Mesodermal cell (in vitro differentiated cells): ENCODE results near the gene KRT25.

Experiments
- H3K27ac ChIP-seq: 2 replicates; pipeline ENCODE4 v1.7.0; 2013; ENCODE audit warnings: mild to moderate bottlenecking, low read depth, low read length, moderate library complexity; ENCODE audit not compliant: severe bottlenecking
- H3K36me3 ChIP-seq: 2 replicates; pipeline ENCODE4 v1.7.1; 2013; ENCODE audit warnings: mild to moderate bottlenecking, low read length, moderate library complexity; ENCODE audit not compliant: control insufficient read depth, insufficient read depth
- H3K4me1 ChIP-seq: one replicate; pipeline ENCODE4 v1.7.1; 2013; ENCODE audit warnings: mild to moderate bottlenecking, low read length; ENCODE audit not compliant: insufficient read depth, control insufficient read depth, poor library complexity, severe bottlenecking
- H3K4me3 ChIP-seq: 2 replicates; pipeline ENCODE4 v1.7.0; 2013; ENCODE audit warnings: low read length, control low read depth, mild to moderate bottlenecking; ENCODE audit not compliant: insufficient read depth, poor library complexity, severe bottlenecking; ENCODE audit errors: extremely low read depth
- H3K9me3 ChIP-seq: 2 replicates; pipeline ENCODE4 v1.7.1; 2013; ENCODE audit warnings: mild to moderate bottlenecking, low read length, moderate library complexity; ENCODE audit not compliant: control insufficient read depth
- WGBS, 2 experiments: methylation state at CpG; one replicate each; pipeline ENCODE4 v1.1.5; 2013; ENCODE audit warnings: missing lambda C conversion rate in 2 of 2; ENCODE audit not compliant: insufficient coverage in 2 of 2; 5-methylcytosine and 5-hydroxymethylcytosine counted together

The KRT25 gene

DNA sequence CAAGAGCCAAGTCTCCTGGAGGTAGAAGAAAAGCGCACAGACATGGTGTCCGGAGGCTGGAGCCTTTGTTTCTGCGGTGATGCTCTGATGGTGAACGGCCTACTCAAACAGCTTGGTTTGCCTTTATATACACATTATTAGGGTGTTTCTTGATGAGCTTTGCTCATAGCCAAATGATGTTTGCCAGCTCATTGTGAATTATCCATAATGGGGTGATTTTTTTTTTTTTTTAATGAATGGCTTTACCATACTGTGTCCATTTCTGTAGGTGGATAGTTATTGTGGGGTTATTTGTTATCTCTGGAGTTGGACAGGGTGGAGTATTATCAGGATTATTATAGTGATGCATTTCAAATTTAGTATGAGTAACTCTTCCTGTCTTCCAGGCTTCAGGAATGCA lies 27.3 kb upstream of the KRT25 start, which contains the start of gene KRT27:
Gene KRT27 (minus strand): TSS at position 101 of the 400 bp plus-strand sequence. CDS start 57 bp downstream, at position 44.
- Histone ChIP-seq H3K36me3 (no peaks in the 10 kb centered on the region), H3K4me1 (no peaks in the 10 kb centered on the region), H3K27ac (no peak within 1 kb of the TSS), H3K4me3 (no peak within 1 kb of the TSS), H3K9me3 (no peaks in the 10 kb centered on the region)
- WGBS, 2 experiments, result 90% methylated on average over 2 of the region's 4 CpGs; no CpG with 5 or more reads in 1 of the 2 experiments

DNA sequence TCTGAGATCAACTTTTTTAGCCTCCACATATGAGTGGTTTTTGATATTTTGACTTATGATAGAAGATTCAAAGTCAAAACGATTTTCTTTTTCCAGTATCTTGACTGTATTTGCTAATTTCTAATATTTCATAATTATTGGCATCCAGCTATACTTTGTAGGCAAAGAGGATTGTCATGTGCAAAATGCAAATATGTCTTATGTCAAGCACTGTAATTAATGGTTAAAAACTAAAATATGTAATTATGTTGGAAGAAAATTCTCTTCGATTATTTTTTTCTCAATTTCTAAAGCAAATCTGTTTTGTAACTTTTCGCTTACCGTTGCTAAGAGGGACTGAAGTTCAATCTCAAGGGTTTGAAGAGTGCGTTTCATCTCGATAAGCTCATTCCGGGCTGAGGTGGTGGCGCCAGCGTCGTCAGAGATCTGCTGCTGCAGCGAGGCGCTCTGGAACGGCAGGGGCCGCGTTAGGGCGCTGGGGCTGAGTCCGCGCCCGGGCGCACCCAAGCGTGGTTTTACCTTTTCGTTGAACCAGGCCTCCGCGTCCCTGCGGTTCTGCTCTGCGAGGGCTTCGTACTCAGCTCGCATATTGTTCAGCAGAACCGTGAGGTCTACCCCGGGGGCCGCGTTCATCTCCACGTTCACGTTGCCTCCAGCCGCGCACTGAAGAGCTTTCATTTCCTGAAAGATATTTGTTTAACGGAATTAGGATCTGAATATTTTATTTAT lies 24.2 kb upstream of the KRT25 start:
- Histone ChIP-seq H3K9me3 (no peaks in the 10 kb centered on the region), H3K4me1 (no peaks in the 10 kb centered on the region), H3K27ac (no peak overlapping the region), H3K4me3 (no peak overlapping the region), H3K36me3 (no peaks in the 10 kb centered on the region)
- WGBS, 2 experiments, result 60 to 71% methylated on average over 33 to 35 of the region's 37 CpGs

DNA sequence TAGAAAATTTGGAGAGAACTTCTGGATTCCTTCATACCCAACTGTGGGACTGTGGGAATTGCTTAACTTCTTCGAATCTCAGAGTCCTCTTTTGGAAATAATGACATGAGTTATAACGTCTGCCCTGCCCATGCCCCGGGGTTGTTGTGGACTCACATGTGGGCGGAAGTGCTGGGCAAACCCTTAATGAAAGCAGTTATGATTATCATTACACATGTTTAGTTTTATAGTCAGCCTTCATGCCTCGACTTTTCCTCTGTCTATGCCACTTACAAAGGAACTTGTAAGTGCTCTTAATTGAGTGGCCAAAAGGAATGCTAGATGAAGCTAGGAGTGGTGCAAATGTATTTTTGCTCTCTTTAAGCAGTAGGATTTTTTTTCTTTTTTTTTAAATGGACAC lies 23.3 kb upstream of the KRT25 start:
- H3K36me3 ChIP-seq, result no peaks in the 10 kb centered on the region
- no peaks in the 10 kb centered on the region for H3K9me3 ChIP-seq
- H3K27ac ChIP-seq, result no peak overlapping the region
- no peaks in the 10 kb centered on the region for H3K4me1 ChIP-seq
- H3K4me3 ChIP-seq, result no peak overlapping the region
- 74 to 100% methylated on average over 1 to 3 of the region's 5 CpGs for WGBS, 2 experiments

DNA sequence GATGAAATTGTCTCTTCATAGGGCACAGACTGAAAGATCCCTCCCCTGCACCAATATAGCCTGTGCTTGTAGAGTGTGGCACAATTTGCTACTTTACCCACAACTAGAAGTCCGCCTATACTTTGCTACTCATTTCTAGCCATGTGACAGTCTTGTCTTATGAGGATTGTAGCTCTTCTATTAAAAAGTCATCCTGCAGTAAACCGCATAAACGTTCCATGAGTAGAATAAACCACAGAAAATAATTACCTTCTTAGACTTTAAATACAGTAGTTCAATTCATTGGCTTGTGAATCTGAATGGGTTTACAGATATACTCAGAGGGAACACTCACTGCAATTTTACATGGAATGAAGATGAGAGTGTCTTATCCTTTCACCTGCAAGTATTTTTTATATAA lies 22.8 kb upstream of the KRT25 start:
- WGBS, 2 experiments, result 100% methylated on average over 1 of the region's 3 CpGs; no CpG with 5 or more reads in 1 of the 2 experiments
- H3K4me3 ChIP-seq, result no peak overlapping the region

DNA sequence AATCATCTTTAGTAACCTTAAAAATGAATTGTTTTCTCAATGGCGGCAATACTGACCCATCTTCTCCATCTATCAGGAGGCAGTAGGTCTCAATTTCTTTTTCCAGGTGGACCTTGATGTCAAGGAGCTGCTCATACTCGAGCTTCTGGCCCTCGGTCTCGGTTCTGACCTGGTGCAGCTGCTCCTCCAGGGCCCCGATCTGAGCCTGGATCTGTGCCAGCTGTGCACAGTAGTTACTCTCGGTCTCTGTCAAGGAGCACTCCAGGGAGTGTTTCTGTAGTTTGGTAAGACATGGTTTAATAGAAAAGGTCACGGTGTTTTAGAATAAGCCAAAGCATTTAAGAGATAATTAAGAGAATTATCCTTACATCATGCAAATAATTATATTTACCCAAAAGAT lies 22.3 kb upstream of the KRT25 start:
- Histone ChIP-seq H3K9me3 (no peaks in the 10 kb centered on the region), H3K4me1 (no peaks in the 10 kb centered on the region), H3K4me3 (no peak overlapping the region), H3K36me3 (no peaks in the 10 kb centered on the region), H3K27ac (no peak overlapping the region)
- WGBS, 2 experiments, result 87 to 97% methylated on average over 4 to 5 of the region's 7 CpGs

More for the DNA sequence above, 22.8 kb upstream of the KRT25 start:
- H3K27ac ChIP-seq, result no peak overlapping the region
- H3K9me3 ChIP-seq, result no peaks in the 10 kb centered on the region
- H3K36me3 ChIP-seq, result no peaks in the 10 kb centered on the region
- H3K4me1 ChIP-seq, result no peaks in the 10 kb centered on the region

DNA sequence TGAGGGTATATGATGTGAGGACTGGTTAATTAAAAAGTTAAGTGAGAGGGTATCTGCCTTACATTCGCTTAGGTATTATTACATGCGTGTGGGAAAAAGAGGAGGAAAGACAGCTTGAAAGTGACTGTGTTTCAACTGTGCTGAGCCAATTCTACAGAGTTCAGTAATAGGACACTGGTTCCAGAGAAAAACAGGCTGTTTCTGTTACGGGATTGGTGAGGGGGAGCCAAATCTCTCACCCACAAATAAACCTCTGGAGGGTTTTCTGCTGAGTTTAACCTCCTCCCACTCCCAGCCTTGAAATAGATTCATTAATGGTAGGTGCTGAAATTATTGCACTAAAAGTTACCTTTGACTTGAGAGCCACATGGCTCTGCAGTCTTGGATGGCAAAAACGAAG lies 20.8 kb upstream of the KRT25 start:
- H3K9me3 ChIP-seq, result no peaks in the 10 kb centered on the region
- no peaks in the 10 kb centered on the region for H3K4me1 ChIP-seq
- no peak overlapping the region for H3K27ac ChIP-seq
- no peaks in the 10 kb centered on the region for H3K36me3 ChIP-seq
- 89 to 95% methylated on average over 2 of the region's 4 CpGs for WGBS, 2 experiments
- H3K4me3 ChIP-seq, result no peak overlapping the region

DNA sequence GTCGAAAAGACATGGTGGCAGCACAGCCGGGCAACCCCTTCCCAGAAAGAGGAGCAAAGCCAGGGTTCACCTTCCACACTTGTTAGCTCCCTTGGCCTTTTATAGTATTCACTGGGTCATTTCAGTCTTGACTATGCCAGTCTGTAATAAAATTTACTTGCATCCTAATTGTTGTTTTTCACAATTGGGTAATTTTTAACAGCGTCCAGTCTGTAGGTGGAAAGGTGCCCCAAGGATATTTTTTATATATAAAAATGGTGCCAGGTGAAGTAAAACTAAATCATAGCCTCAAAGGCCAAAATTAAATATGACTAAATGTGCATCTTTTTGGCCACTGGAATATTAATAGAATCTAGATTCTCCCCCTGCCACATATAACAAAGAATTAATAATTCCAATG lies 17.0 kb upstream of the KRT25 start, which contains the start of gene KRT26:
Gene KRT26 (minus strand): TSS at position 101 of the 400 bp plus-strand sequence. CDS start 88 bp downstream, at position 13.
- Histone ChIP-seq H3K9me3 (no peaks in the 10 kb centered on the region), H3K27ac (no peak within 1 kb of the TSS), H3K4me1 (no peaks in the 10 kb centered on the region), H3K4me3 (no peak within 1 kb of the TSS), H3K36me3 (no peaks in the 10 kb centered on the region)
- 88% methylated on average over 2 of the region's 3 CpGs; no CpG with 5 or more reads in 1 of the 2 experiments for WGBS, 2 experiments

DNA sequence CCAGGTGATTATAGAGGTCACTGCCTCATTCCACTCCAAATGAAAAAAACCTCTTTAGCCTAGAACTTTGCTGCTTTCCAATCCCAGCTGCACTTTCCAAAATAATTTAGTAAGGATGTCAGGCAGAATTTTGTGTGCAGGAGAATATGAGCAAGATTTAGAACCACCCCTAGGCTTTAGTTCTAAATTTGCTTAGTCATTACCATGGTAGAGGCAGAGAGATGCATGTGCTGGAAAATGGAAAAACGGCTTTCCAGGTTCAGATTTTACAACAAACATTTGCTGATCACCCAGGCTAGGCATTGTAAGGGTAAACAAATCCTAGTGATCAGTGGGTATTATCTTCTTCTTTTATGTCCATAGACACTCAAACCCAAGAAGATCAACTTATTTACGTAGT lies 10.5 kb upstream of the KRT25 start:
- WGBS, 2 experiments, result no CpG with 5 or more reads among the region's 2 CpGs

DNA sequence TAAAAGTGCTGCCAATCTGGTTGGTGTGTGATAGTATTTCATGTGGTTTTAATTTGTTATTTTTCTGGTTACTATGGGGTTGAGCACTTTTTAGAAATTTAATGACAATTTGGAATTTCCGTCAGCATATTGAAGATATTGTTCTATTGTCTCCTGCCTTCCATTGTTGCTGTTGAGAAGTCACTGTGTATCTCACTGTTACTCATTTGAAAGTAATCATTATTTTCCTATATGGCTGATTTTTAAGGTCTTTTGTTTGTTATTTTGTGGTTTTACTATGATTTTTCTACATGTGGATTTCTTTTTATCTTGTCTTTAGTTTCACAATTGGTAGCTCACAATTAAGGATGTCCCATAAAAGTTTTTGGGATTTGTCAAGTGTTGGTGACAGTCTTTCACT lies 8.6 kb upstream of the KRT25 start:
- Histone ChIP-seq H3K27ac (no peak overlapping the region), H3K4me1 (no peaks in the 10 kb centered on the region), H3K9me3 (peaks cover 11% of the 10 kb centered on the region), H3K4me3 (no peak overlapping the region), H3K36me3 (no peaks in the 10 kb centered on the region)
- 100% methylated on average over 1 of the region's 1 CpG; no CpG with 5 or more reads in 1 of the 2 experiments for WGBS, 2 experiments

More for the DNA sequence above, 10.5 kb upstream of the KRT25 start:
- H3K4me3 ChIP-seq, result no peak overlapping the region
- no peaks in the 10 kb centered on the region for H3K4me1 ChIP-seq
- no peaks in the 10 kb centered on the region for H3K36me3 ChIP-seq
- no peak overlapping the region for H3K27ac ChIP-seq
- H3K9me3 ChIP-seq, result peaks cover 6% of the 10 kb centered on the region

DNA sequence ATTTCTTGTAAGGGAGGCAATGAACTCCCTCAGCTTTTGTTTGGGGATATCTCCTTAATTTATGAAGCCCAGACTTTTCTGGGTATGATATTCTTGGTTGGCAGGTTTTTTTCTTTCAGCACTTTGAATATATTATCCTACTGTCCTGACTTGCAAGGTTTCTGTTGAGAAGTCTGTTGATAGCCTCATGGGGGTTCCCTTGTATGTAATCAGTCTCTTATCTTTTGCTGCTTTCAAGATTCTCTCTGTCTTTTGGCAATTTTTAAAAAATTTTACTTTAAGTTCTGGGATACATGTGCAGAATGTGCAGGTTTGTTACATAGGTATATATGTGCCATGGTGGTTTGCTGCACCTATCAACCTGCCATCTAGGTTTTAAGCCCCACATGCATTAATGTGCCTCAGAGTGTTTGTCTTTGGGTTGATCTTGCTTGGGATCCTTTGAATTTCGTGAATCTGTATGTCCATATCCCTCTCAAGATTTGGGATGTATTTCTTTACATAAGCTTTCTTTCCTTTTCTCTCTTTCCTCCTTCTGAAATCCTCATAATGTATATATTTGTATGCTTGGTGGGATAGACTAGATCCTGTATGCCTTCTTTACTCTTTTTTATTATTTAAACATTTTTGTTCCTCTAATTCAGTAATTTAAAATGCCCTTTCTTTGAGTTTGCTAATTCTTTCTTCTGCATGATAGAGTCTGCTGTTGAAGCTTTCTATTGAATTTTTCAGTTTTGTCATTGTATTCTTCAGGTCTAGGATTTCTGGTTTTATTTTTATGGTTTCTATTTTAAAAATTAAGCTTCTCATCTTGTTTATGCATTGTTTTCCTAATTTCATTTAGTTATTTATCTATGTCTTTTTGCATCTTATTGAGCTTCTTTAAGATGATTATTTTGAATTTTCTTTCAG lies 5.2 kb upstream of the KRT25 start:
- WGBS, 2 experiments, result no CpG with 5 or more reads among the region's 1 CpG
- H3K9me3 ChIP-seq, result peaks cover 11% of the 10 kb centered on the region
- no peaks in the 10 kb centered on the region for H3K36me3 ChIP-seq

More for the DNA sequence above, 5.2 kb upstream of the KRT25 start:
- Histone ChIP-seq H3K4me1 (no peaks in the 10 kb centered on the region), H3K27ac (no peak overlapping the region), H3K4me3 (no peak overlapping the region)
